ENCODE results near the gene MEI1. TPM values are rescaled to one million over a fixed set of nuclear protein-coding genes. Genes with fewer than 3 reads are reported as not detected.
A peak's percentile ranks its signal among the peaks of the same experiment; 100 is the strongest.
"Not testable (repeated sequence)": the region's sequence is repeated elsewhere in the genome, so short reads cannot be mapped to it uniquely, and the experiment has no call there.

MEI1 gene
- total RNA-seq, 1 donor from 2014 or later: 26.1 TPM

- Mint-ChIP-seq H3K36me3 (ENCODE audit: low read depth) (peaks cover 74% of the 10 kb centered on the region), H3K27ac (peak overlapping the region; percentile 89), H3K27me3 (ENCODE audit: low read depth) (no peaks in the 10 kb centered on the region), H3K4me1 (ENCODE audit: low read depth) (peaks cover 48% of the 10 kb centered on the region), H3K4me3 (ENCODE audit: low read depth) (peak overlapping the region; percentile 99), H3K9me3 (peaks cover 3% of the 10 kb centered on the region)
- intact Hi-C loops (cut with micrococcal nuclease): loop anchor here (1.0 to 10.0 kb wide), 2 partner anchors 9 to 241 kb away; partner anchors contain the start of genes NAGA, PHETA2 and SMDT1
- DNase-seq (ENCODE audit: low spot score): no peak
These were observed 135.0 kb downstream of the MEI1 start for GRCh38 chr22:41834005-41834944.

- H3K27ac Mint-ChIP-seq; H3K4me3 Mint-ChIP-seq (ENCODE audit: low read depth): not testable (repeated sequence)
These were observed 136.2 kb downstream of the MEI1 start for GRCh38 chr22:41835462-41835861.

GRCh38 chr22:41836551-41836950, 137.2 kb downstream of the MEI1 start:
- Mint-ChIP-seq H3K27ac (peak overlapping the region; percentile 33), H3K4me3 (ENCODE audit: low read depth) (peak overlapping the region; percentile 2), H3K9me3 (peaks cover 3% of the 10 kb centered on the region), H3K27me3 (ENCODE audit: low read depth) (no peaks in the 10 kb centered on the region), H3K36me3 (ENCODE audit: low read depth) (peaks cover 75% of the 10 kb centered on the region), H3K4me1 (ENCODE audit: low read depth) (peaks cover 52% of the 10 kb centered on the region)
- intact Hi-C loops (cut with micrococcal nuclease): loop anchor here (10.0 kb wide), 1 partner anchor 238 kb away; the partner anchor contains the start of genes NAGA, PHETA2 and SMDT1
- no peak for DNase-seq (ENCODE audit: low spot score)

More at GRCh38 chr22:41835462-41835861, 136.2 kb downstream of the MEI1 start:
- H3K9me3 Mint-ChIP-seq; DNase-seq (ENCODE audit: low spot score); H3K27me3 Mint-ChIP-seq (ENCODE audit: low read depth): not testable (repeated sequence)
- intact Hi-C loops (cut with micrococcal nuclease): loop anchor here (10.0 kb wide), 1 partner anchor 239 kb away; the partner anchor contains the start of genes NAGA, PHETA2 and SMDT1
- Mint-ChIP-seq H3K4me1 (ENCODE audit: low read depth) (peaks cover 48% of the 10 kb centered on the region), H3K36me3 (ENCODE audit: low read depth) (peaks cover 75% of the 10 kb centered on the region)

- Mint-ChIP-seq H3K4me1 (ENCODE audit: low read depth) (peaks cover 60% of the 10 kb centered on the region), H3K27ac (peak overlapping the region; percentile 61), H3K36me3 (ENCODE audit: low read depth) (peaks cover 77% of the 10 kb centered on the region), H3K9me3 (no peaks in the 10 kb centered on the region), H3K27me3 (ENCODE audit: low read depth) (no peaks in the 10 kb centered on the region), H3K4me3 (ENCODE audit: low read depth) (no peak overlapping the region)
- intact Hi-C loops (cut with micrococcal nuclease): loop anchor here (10.0 kb wide), 1 partner anchor 236 kb away; the partner anchor contains the start of genes NAGA, PHETA2 and SMDT1
- DNase-seq (ENCODE audit: low spot score): no peak
These were observed 139.7 kb downstream of the MEI1 start for GRCh38 chr22:41838842-41839618.

GRCh38 chr22:41840216-41840615, 140.9 kb downstream of the MEI1 start:
- Mint-ChIP-seq H3K4me3 (ENCODE audit: low read depth) (no peak overlapping the region), H3K36me3 (ENCODE audit: low read depth) (peaks cover 76% of the 10 kb centered on the region)
- DNase-seq (ENCODE audit: low spot score): no peak

GRCh38 chr22:41841085-41841712, 141.9 kb downstream of the MEI1 start:
- peak overlapping the region; percentile 25 for H3K27ac Mint-ChIP-seq
- no peak for DNase-seq (ENCODE audit: low spot score)
- peaks cover 75% of the 10 kb centered on the region for H3K36me3 Mint-ChIP-seq (ENCODE audit: low read depth)
- intact Hi-C loops (cut with micrococcal nuclease): no loop called here
- H3K4me1 Mint-ChIP-seq (ENCODE audit: low read depth): peaks cover 63% of the 10 kb centered on the region
- no peaks in the 10 kb centered on the region for H3K27me3 Mint-ChIP-seq (ENCODE audit: low read depth)
- H3K9me3 Mint-ChIP-seq: no peaks in the 10 kb centered on the region
- no peak overlapping the region for H3K4me3 Mint-ChIP-seq (ENCODE audit: low read depth)

More at GRCh38 chr22:41840216-41840615, 140.9 kb downstream of the MEI1 start:
- Mint-ChIP-seq H3K27ac (peak overlapping the region; percentile 25), H3K9me3 (no peaks in the 10 kb centered on the region), H3K4me1 (ENCODE audit: low read depth) (peaks cover 59% of the 10 kb centered on the region), H3K27me3 (ENCODE audit: low read depth) (no peaks in the 10 kb centered on the region)
- intact Hi-C loops (cut with micrococcal nuclease): no loop called here

- Mint-ChIP-seq H3K4me1 (ENCODE audit: low read depth) (peaks cover 67% of the 10 kb centered on the region), H3K4me3 (ENCODE audit: low read depth) (no peak overlapping the region), H3K36me3 (ENCODE audit: low read depth) (peaks cover 71% of the 10 kb centered on the region), H3K9me3 (no peaks in the 10 kb centered on the region), H3K27ac (peak overlapping the region; percentile 68), H3K27me3 (ENCODE audit: low read depth) (no peaks in the 10 kb centered on the region)
- DNase-seq (ENCODE audit: low spot score): no peak
- intact Hi-C loops (cut with micrococcal nuclease): loop anchor here (1.0 kb wide), 2 partner anchors 9 to 16 kb away; no protein-coding TSS in a partner anchor
These were observed 144.0 kb downstream of the MEI1 start for GRCh38 chr22:41842996-41843970.

GRCh38 chr22:41844036-41844435, 144.7 kb downstream of the MEI1 start:
- H3K27me3 Mint-ChIP-seq (ENCODE audit: low read depth): no peaks in the 10 kb centered on the region
- H3K36me3 Mint-ChIP-seq (ENCODE audit: low read depth): peaks cover 69% of the 10 kb centered on the region
- no peak for DNase-seq (ENCODE audit: low spot score)
- peaks cover 67% of the 10 kb centered on the region for H3K4me1 Mint-ChIP-seq (ENCODE audit: low read depth)
- no peaks in the 10 kb centered on the region for H3K9me3 Mint-ChIP-seq
- no peak overlapping the region for H3K4me3 Mint-ChIP-seq (ENCODE audit: low read depth)
- intact Hi-C loops (cut with micrococcal nuclease): no loop called here
- peak overlapping the region; percentile 8 for H3K27ac Mint-ChIP-seq

GRCh38 chr22:41844513-41844912, 145.2 kb downstream of the MEI1 start:
- no peak overlapping the region for H3K4me3 Mint-ChIP-seq (ENCODE audit: low read depth)
- intact Hi-C loops (cut with micrococcal nuclease): no loop called here
- peaks cover 64% of the 10 kb centered on the region for H3K4me1 Mint-ChIP-seq (ENCODE audit: low read depth)
- no peak for DNase-seq (ENCODE audit: low spot score)
- peaks cover 68% of the 10 kb centered on the region for H3K36me3 Mint-ChIP-seq (ENCODE audit: low read depth)
- no peak overlapping the region for H3K27ac Mint-ChIP-seq
- no peaks in the 10 kb centered on the region for H3K27me3 Mint-ChIP-seq (ENCODE audit: low read depth)
- H3K9me3 Mint-ChIP-seq: no peaks in the 10 kb centered on the region

GRCh38 chr22:41845380-41846267, 146.3 kb downstream of the MEI1 start:
- intact Hi-C loops (cut with micrococcal nuclease): no loop called here
- peaks cover 68% of the 10 kb centered on the region for H3K36me3 Mint-ChIP-seq (ENCODE audit: low read depth)
- no peaks in the 10 kb centered on the region for H3K9me3 Mint-ChIP-seq
- peak overlapping the region; percentile 77 for H3K27ac Mint-ChIP-seq
- H3K27me3 Mint-ChIP-seq (ENCODE audit: low read depth): no peaks in the 10 kb centered on the region
- no peak for DNase-seq (ENCODE audit: low spot score)
- no peak overlapping the region for H3K4me3 Mint-ChIP-seq (ENCODE audit: low read depth)
- H3K4me1 Mint-ChIP-seq (ENCODE audit: low read depth): peaks cover 59% of the 10 kb centered on the region
